Middle frontal gyrus (tissue), 1 donor: ENCODE data around the gene RNF7.
"Not testable (repeated sequence)": the region's sequence is repeated elsewhere in the genome, so short reads cannot be mapped to it uniquely, and the experiment has no call there.

Source experiments
- DNase-seq: peaks from one replicate; pipeline ENCODE4 v3.0.0-alpha.2; 2015; ENCODE audit warnings: low spot score; ENCODE audit errors: extremely low spot score

The RNF7 gene

GRCh38 chr3:141735176-141735575 lies 2.9 kb upstream of the RNF7 start:
- no peak for DNase-seq

GRCh38 chr3:141735770-141736465 lies 2.2 kb upstream of the RNF7 start:
- DNase-seq, result no peak

DNA sequence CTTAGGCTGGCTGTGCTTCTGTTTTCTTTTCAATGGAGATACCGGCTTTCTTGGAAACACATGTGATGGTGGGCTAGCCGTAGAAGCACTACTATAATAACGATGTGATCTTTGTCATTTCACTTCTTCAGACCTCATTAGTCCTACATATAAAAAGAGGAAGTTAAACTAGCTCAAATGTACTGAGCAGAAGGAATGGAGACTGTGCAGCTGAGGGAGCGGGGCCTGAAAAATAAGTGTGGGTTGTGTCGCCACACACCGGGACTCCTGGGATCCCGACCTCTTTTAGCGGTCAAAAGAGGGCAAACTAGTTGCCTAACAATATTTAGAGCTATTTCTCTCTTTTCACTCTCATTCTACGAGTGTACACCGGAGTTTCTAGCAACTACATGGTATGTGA lies 1.0 kb upstream of the RNF7 start:
- no peak for DNase-seq

- DNase-seq, result no peak
These were observed 448 bp upstream of the RNF7 start for GRCh38 chr3:141737678-141738021.

- no peak for DNase-seq
These were observed 829 bp downstream of the RNF7 start for GRCh38 chr3:141738891-141739363.

DNA sequence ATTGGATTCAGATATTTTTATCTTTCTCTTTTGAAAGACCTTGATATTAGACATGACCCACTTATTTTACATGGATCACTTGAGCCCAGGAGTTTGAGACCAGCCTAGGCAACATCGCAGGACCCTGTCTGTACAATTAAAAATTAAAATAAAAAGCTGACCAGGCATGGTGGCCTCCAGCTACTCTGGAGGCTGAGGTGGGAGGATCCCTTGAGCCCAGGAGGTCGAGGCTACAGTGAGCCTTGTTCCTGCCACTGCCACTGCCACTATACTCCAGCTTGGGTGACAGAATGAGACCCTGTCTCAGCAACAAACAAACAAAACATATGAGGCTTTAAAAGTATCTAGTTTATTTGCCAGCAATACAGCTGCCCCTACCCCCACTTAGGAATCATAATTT lies 1.6 kb downstream of the RNF7 start:
- no peak for DNase-seq

GRCh38 chr3:141740349-141740748 lies 2.3 kb downstream of the RNF7 start:
- DNase-seq, result no peak

- no peak for DNase-seq
These were observed 5.2 kb downstream of the RNF7 start for GRCh38 chr3:141743305-141743704.

DNA sequence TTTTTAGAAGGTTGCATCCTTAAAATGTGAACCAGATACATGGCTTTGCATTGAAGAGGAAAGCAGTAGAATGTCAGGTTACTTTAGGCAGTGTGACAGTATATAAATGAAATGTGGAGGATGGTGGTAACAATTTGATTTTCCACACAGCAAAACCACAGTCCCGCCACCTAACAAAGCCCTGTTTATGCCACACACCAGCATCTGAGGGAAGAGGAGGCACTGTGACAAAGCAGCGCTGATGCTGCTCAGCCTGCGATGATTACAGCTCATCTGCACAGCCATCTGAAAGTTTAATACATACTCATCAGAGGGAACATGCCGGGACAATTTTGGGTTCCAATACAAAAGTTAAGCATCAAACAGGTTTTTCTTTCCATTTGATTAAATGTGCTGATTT lies 8.9 kb downstream of the RNF7 start:
- no peak for DNase-seq

GRCh38 chr3:141753399-141753798 lies 15.3 kb downstream of the RNF7 start:
- no peak for DNase-seq

GRCh38 chr3:141754032-141754431 lies 15.9 kb downstream of the RNF7 start:
- no peak for DNase-seq

DNA sequence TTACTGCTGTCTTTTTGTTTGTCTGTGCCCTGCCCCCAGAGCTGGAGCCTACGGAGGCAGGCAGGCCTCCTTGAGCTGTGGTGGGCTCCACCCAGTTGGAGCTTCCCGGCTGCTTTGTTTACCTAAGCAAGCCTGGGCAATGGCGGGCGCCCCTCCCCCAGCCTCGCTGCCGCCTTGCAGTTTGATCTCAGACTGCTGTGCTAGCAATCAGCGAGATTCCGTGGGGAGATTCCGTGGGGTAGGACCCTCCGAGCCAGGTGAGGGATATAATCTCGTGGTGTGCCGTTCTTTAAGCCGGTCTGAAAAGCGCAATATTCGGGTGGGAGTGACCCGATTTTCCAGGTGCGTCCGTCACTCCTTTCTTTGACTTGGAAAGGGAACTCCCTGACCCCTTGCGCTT lies 24.5 kb downstream of the RNF7 start:
- DNase-seq, result not testable (repeated sequence)

- DNase-seq, result no peak
These were observed 25.1 kb downstream of the RNF7 start, which contains the start of gene GRK7 for GRCh38 chr3:141763088-141763750. GRK7 (plus strand) TSS chr3:141763408; CDS start chr3:141778285, 14,877 bp downstream.

DNA sequence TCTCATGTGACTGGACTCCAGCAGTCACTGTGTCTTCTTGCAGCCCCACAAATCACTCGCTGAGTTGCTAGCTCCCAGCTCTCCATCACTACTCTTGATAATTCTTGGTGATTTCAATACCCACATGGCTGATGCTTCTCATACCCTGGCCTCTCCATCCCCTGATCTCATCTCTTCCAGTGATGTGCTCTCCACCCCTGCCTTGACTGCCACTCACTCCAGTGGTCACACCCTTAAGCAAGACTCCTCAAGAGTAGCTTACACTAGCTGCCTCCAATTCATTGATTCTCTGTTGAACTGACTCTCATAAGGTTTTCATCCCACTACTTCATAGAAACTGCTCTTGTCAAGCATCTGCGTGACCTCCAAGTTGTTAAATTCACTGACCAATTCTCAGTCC lies 25.9 kb downstream of the RNF7 start:
- no peak for DNase-seq

DNA sequence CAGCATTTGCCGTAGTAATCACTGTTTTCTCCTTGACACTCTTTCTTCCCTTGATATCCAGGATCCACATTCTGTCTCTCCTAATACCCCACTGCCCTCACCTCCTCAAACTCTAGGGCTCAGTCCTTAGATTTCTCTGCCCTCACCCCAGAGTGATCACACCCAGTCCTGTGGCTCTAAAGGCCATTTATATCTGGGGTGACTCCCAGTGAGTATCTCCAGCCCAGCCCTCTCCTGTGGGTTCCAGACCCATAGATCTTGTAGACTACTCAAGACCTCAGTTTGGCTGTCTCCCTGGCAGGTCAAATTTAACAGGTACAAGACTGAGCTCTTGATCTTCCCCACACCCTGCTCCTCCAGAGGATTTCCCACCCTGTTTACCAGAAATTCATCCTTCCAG lies 26.4 kb downstream of the RNF7 start:
- DNase-seq, result no peak

DNA sequence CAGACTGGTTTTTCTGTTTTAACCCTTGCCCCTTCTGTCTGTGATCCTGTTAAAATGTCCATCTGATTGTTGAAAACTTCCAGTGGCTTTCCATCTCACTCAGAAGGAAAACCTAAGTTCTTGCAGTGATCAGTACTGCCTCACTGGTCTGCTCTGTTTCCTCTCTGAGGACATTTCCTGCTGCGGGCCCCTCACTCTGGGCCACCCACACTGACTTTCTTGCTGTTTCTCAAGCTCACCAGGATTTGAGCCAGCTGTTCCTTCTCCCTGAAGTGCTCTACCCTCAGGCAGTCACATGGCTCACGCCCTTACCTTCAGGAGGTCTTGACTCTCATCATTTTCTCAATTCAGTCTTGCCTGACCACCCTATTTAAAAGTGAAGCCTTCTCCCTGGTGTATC lies 26.9 kb downstream of the RNF7 start:
- DNase-seq, result no peak

- no peak for DNase-seq
These were observed 29.0 kb downstream of the RNF7 start for GRCh38 chr3:141767066-141767465.

- DNase-seq, result no peak
These were observed 31.3 kb downstream of the RNF7 start for GRCh38 chr3:141769221-141769894.

GRCh38 chr3:141773676-141774075 lies 35.6 kb downstream of the RNF7 start:
- no peak for DNase-seq

GRCh38 chr3:141776376-141776775 lies 38.3 kb downstream of the RNF7 start:
- DNase-seq, result no peak

- no peak for DNase-seq
These were observed 38.8 kb downstream of the RNF7 start for GRCh38 chr3:141776885-141777284.

- DNase-seq, result no peak
These were observed 40.1 kb downstream of the RNF7 start for GRCh38 chr3:141777957-141778813.
